Measurements from ENCODE around the gene DEFB126.
"Not testable (repeated sequence)": the region's sequence is repeated elsewhere in the genome, so short reads cannot be mapped to it uniquely, and the experiment has no call there.

DEFB126 gene, protein sequence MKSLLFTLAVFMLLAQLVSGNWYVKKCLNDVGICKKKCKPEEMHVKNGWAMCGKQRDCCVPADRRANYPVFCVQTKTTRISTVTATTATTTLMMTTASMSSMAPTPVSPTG

GRCh38 chr20:142290-142689 is at the start of gene DEFB126:
TSS of gene DEFB126 (plus strand) at chr20:142590. CDS start at chr20:142629, 39 bp downstream.
- no peak for DNase-seq

DNA sequence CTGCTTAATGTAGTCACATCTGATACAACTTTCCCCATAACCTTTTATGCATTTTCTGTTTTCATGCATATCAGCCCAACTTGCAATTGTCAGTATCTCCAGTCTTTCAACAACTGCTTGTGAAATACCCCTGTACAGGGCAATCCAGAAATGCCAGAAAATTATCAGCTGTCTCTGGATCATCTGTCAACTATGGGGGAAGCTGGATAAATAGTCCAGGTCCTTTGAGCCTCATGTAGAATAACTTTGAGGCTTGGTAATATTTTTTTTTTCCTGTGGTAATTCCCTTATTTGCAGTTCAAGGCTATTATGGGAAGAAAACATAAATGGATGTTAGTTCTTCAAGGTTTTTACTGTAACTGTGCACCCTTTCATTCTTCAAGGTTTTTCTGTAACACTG is 48.7 kb upstream of the DEFB126 start:
- DNase-seq, result no peak

DNA sequence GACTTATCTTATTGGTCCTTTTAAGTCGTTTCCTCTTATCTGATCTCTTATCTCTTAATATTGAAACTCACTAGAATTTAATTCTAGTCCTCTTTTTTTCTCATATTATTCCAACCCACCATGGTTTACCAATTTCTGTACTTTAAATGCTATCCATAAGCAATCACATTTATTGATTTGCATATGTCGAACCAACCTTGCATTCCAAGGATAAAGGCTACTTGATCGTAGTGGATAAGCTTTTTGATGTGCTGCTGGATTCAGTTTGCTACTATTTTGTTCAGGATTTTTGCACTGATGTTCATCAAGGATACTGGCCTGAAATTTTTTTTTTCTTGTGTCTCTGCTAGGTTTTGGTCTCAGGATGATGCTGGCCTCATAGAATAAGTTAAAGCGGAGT is 47.2 kb upstream of the DEFB126 start:
- DNase-seq, result no peak

GRCh38 chr20:97691-98090 is 44.7 kb upstream of the DEFB126 start:
- not testable (repeated sequence) for DNase-seq

GRCh38 chr20:101975-102374 is 40.4 kb upstream of the DEFB126 start:
- no peak for DNase-seq

- no peak for DNase-seq
Observed at GRCh38 chr20:103456-103855, 38.9 kb upstream of the DEFB126 start.

DNA sequence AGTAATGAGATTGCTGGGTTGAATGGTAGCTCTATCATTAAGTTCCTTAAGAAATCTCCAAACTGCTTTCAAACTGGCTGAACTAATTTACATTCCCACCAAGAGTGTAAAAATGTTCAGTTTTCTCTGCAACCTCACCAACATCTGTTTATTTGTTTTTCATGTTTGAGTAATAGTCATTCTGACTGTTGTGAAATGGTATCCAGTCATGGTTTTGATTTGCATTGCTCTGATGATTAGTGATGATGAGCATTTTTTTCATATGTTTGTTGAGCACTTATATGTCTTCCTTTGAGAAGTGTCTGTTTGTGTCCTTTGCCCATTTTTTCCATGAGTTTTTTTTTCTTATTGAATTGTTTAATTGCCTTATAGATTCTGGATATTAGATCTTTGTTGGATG is 30.0 kb upstream of the DEFB126 start:
- DNase-seq, result no peak

- no peak for DNase-seq
Observed at GRCh38 chr20:117518-117917, 24.9 kb upstream of the DEFB126 start.

GRCh38 chr20:129786-130323 is 12.5 kb upstream of the DEFB126 start:
- DNase-seq, result not testable (repeated sequence)

DNA sequence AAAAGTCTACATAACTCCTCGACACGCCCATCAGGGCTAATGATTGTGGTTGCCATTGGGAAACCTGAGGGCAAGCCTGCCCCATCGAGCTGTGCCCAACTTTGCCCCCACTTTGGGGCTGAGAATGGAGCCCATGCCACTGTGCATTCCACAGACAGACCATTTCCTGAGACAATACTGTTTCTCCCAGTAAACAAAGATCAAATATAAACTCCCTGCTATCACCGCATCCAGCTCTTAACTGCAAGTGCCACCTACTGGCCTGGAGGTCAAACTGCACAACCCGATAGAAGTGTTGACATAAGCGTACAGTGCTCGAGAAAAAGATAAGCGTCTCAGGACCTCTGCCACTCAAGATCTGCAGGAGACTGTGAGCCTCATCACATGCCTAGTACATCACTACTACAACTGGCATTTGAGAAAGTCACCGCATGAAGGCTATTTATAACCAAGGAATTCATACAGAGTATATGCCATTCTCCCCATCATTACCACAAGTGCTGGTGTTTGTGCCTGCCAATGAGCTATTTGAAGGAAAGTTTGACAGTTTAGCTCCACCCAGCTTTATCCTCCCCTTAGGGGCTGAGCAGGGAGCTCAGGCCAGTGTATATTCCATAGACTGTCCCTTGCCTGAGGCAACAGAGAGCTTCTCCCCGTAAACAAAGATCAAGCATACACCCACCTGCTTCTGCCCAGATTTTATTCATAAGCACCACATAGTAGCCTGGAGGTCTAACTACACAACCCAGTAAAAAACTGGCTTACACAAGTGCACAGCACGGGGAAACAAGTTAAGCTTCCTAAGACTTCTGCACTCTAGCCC is 4.5 kb upstream of the DEFB126 start:
- DNase-seq, result no peak

DNA sequence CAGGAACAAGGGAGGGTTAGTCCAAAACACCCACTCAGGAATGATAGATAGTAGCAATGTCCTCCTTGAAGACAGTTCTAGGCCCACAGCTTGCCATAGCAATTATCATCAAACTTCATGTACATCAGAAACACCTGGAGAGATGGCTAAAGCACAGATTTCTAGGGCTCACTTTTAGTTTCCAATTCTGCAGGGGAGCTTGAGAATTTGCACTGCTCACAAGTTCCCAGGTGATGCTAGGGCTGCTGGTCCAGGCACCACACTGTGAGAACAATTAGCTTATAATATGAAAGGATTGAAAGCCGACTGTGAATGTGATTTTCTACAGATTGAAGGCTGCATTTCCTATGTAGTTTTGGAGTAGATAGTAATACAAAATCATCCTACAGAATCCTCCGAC is 3.5 kb downstream of the DEFB126 start:
- no peak for DNase-seq

DNA sequence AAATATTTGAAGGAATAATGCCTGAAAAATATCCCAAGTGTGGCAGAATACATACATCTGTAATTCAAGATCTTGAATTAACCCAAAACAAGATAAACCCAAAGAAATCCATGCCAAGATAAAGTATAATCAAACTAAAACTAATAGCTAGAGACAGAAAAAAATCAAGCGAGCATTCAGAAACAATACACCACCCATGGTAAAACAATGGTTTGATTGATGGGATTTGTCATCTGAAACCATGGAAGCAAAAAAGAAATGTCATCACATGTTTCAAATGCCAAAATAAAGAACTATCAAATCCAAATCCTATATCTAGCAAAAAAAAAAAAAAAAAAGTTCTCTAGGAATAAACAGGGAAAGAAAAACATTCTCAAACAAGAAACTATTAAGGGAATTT is 9.7 kb downstream of the DEFB126 start:
- no peak for DNase-seq

DNA sequence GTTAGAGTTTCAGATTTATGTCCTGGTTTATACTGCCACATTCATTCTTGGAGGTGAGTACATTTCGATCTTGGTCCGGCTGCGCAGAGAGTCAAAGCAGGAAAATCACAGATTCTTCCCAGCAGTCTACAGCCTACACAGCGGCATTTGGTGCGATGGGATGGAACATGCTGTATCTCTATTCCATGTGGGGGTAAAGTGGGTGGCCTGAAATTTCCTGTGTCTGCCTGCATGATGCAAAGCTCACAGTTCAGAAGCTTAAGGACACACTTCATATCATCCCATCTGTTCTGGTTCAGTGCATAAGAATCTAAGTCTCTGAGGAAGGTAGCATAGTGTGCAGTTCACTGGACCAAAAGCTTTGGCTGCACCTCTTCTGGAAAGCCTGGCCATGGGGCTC is 14.8 kb downstream of the DEFB126 start, which contains the start of gene DEFB127:
Gene DEFB127 (plus strand): TSS at position 301 of the 400 bp plus-strand sequence. CDS start 91 bp downstream, at position 392.
- no peak for DNase-seq

GRCh38 chr20:164618-165017 is 22.2 kb downstream of the DEFB126 start:
- no peak for DNase-seq

GRCh38 chr20:168876-169275 is 26.5 kb downstream of the DEFB126 start:
- no peak for DNase-seq

DNA sequence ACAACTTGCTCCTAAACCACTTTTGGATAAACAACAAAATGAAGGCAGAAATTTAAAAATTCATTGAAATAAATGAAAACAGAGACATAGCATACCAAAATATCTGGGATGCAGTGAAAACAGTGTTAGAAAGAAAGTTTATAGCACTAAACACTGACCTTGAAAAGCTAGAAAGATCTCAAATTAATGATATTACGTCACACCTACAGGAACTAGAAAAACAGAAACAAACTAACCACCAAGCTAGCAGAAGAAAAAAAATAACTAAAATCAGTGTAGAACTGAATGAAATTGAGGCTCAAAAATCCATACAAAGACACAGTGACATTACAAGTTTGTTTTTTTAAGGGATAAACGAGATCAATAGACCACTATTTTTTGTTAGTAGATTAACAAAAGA is 41.9 kb downstream of the DEFB126 start:
- no peak for DNase-seq

DNA sequence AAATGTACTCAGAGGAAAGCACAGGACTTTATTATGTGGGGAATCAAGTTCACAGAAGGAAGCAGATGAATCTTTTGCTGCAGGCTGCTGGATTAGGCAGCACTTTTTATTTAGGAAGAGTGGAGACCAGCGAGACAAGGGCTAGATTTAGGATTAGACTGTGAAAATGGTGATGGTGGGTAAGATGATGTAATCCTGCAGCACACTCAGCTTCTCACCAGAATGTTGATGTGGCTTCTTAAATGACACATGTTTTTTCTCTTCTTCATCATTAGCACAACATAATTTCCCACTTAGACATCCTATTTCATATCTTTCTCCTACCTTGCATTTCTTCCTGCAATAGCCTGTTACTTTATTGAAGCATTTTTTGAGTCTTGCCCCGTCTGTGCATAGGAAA is 45.3 kb downstream of the DEFB126 start:
- no peak for DNase-seq

GRCh38 chr20:189611-190010 is 47.2 kb downstream of the DEFB126 start, which contains the start of gene DEFB128:
TSS of gene DEFB128 (minus strand) at chr20:189711. CDS start at chr20:189623, 88 bp downstream.
- no peak for DNase-seq
